Hepatic stellate cell (primary cell): ENCODE measurements around the gene TBC1D1.

Experiments
- DNase-seq: peaks from one replicate; pipeline ENCODE4 v3.0.0; 2011; ENCODE audit warnings: low spot score

Gene TBC1D1

GRCh38 chr4:38078590-38079421 lies 187.9 kb downstream of the TBC1D1 start:
- peak; percentile 76 for DNase-seq

GRCh38 chr4:38080061-38080974 lies 189.4 kb downstream of the TBC1D1 start:
- no peak for DNase-seq

GRCh38 chr4:38082021-38082420 lies 191.1 kb downstream of the TBC1D1 start:
- DNase-seq = no peak

DNA sequence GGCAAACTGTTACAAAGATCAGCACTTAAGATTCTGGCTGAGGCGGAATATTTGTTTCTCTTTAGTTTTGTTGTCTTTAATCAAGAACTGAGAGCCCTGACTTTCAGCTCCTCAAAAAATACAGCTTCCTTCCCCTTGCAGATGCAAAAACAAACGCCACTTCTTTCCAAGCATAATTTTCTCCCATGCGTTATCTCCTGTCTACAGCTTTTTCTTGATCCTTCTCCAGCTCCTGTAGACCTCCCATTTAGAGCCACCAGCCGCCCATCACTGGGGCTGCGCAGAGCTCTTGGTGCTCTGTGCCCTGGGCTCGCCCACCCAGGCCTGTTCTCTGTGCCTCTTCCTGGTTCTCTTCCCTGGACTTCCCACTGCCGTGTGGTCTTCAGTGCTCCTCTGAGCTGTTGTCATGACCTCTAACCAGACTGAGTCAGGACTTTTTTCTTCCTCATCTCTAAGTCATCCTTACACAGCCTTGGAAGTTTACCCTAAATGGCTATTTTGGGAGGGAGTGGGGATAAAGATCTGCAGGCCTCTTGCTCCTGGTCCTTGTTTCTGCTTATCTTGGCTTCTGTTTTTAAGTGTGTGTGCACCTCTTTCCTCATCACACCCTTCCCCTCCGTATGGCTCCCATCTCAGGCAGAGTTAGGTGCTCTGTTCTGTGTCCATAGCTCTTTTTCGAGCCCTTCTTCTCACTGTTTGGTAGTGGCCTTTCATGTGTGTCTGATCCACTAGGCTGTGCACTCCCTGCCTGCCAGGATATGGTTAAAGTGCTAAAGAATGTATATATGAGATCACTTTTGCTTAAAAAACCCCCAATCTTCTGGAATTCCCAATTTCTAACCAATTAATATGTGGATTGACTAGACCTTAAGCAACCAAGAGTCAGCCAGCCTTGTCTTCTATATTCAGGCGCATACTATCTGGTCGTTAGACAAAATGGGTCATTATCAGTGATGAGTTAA lies 191.8 kb downstream of the TBC1D1 start:
- peak; percentile 69 for DNase-seq

DNA sequence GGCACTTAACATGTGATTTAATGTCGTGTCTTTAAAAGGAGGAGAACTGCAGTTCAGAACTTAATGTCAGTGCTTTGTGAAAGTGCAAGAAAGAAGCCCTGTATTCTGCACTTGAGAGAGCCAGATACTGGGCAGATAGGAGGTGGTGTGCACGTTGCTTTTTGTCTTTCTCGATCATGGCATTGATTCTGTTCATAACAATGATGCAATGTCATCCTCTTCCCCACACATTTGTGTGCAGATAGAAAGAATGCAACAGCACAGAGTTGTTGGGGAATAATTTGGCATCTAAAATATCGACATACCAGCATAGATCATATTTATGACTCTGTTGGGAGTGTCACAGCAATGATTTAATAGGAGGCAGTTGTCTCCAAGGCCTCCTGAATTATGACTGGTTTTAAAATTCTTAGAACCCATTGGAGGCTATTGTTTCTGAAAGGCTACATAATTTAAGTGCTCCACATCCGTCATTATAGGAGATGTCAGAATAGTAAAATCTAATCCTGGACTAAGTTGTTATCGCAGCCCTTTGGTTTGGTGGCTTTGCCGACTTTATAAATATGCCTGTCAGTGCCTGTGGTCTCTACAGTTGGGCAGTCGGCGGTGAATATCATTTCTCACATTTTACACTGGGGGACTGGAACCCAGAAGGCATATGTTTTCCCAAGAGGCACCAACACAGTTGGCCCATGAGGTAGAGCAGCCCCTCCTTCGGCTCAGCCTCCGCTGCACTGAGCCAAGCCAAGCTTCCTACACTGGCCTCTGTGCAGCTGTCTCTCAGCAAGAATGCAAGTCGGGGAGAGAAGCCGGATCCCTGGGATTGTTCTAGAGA lies 194.2 kb downstream of the TBC1D1 start:
- no peak for DNase-seq

GRCh38 chr4:38085751-38086150 lies 194.9 kb downstream of the TBC1D1 start:
- DNase-seq = no peak

- DNase-seq = no peak
These were observed 195.4 kb downstream of the TBC1D1 start for GRCh38 chr4:38086151-38086848.

DNA sequence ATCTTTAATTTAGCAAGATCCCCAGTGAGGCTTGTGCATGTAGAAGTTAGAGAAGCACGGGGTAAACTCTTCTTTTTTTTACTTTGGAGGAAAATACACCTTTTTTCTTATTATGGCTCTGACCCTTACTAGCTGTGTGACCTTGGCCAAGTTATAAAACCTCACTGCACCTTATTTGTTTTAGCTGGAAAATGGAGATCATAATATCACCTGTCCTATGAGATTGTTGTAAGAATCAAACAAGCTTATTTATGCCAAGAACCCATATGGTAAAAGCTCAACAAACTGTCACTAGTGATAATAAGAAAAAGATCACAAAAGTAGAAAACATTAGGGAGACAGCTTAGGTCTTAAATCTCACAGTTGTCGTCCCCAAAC lies 196.0 kb downstream of the TBC1D1 start:
- no peak for DNase-seq

DNA sequence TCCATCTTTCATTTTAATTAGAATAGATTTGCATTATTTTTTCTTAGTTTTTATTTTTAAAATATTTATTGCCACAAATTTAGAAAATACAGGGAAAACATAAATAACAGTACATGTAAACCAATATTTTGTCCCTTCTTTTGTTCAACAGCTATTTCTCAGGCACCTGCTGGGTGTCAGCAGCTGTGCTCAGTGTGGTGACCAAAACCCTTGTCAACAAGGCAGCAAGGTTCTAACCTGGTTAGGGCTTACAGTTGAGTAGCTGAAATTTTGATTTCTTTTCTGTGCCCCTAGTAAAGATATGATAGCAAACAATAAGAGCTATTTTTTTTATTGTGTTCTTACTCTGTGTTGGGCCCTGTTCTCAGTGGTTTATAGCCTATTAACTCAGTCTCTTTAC lies 197.4 kb downstream of the TBC1D1 start:
- no peak for DNase-seq

DNA sequence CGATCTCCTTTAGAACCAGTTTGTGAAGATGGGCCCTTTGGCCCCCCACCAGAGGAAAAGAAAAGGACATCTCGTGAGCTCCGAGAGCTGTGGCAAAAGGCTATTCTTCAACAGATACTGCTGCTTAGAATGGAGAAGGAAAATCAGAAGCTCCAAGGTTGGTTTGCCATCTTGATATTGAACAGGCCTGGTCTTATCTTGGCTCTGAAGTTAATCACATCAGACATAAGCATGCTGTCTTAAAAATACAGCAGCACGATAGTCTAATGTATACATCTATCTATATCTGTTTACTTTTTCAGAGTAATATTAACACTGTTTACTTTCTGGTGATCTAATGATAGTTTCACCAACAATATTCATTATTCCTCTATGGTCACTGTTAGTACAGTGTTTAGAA lies 199.1 kb downstream of the TBC1D1 start:
- no peak for DNase-seq

DNA sequence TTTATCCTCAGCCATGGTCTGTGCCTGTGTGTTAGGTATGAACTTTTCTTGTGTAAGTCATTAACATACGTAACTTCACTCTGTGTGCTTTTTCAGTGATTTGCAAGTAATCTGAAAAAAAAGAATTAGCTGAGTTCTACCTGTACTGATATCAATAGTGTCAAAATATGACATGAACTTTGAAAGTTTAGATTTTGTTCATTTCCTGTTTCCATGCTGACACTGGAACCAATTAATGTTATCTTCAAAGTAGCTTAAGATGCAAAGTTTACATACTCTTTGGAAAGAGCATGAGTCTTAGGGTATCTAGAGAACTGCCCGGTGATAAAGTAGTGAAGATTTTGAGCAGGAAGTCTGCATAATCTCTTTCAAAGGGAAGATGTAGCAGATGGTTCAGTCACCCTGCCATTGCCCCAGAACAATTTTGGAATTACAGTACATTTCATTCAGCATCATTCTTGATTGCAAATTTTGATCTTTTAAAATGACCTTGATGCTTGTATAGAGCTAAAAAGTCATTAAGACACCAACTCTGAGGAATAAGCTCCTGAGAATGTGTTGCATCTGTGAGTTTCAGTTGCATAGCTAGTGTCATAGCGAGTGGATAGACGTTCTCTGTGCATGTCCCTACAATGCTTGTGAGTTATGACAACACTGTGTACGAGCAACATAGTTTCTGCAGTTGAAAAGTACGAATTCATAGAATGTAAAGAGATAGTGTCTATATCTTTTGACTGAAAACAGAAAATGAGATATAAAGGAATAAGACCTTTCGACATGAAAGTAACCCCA lies 199.8 kb downstream of the TBC1D1 start:
- no peak for DNase-seq

DNA sequence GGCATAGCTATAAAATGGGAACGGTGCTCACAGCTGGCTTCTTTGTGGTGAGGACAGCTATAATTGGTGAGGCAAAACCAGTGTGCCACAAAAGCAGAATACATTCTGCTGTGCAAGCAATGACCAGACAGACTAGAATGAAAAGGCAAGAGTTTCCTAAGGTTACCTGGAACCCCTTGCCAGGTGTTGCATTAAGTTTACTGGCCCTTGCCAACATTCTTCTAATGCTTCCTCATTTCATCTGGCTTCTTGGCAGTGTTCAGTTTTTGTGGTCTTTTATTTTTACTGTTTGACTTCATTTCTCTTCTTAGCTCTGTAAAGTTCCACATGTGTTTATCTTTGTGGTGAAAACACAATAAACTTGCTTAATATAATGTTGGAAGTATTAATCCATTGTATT lies 200.8 kb downstream of the TBC1D1 start:
- DNase-seq = no peak

- no peak for DNase-seq
These were observed 201.8 kb downstream of the TBC1D1 start for GRCh38 chr4:38092701-38093100.

DNA sequence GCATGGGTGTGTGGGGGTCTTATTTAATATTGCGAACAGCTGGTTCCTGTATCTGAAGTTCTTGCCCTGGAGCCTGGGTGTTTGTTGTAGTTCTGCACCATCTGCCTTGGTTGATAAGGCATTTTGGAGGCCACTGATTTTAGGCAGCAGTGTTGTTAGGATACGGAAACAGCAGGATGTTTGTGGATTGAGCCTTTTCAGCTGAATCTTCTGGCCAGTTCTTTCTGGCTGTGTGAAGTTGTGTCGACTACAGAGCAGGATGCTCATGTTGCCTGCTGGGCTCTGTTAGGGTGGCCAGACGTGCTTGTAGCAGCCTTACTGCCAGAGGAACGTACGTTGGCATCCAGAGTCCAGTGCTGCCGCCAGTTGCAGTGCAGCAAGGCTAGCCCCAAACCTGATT lies 203.5 kb downstream of the TBC1D1 start:
- DNase-seq = no peak

DNA sequence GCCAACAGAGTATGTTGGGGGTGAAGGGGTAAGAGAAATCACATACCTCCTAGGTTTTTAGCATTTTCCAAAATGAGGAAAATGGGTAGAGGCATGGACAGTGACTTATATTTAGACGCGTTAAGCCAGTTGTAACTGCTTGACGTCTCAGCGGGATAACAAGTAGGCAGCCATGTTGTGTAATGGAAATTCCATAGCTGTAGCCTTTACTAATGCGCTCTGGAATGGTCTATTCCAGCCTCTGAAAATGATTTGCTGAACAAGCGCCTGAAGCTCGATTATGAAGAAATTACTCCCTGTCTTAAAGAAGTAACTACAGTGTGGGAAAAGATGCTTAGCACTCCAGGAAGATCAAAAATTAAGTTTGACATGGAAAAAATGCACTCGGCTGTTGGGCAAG lies 204.8 kb downstream of the TBC1D1 start:
- no peak for DNase-seq

- DNase-seq = no peak
These were observed 206.9 kb downstream of the TBC1D1 start for GRCh38 chr4:38097818-38098217.

DNA sequence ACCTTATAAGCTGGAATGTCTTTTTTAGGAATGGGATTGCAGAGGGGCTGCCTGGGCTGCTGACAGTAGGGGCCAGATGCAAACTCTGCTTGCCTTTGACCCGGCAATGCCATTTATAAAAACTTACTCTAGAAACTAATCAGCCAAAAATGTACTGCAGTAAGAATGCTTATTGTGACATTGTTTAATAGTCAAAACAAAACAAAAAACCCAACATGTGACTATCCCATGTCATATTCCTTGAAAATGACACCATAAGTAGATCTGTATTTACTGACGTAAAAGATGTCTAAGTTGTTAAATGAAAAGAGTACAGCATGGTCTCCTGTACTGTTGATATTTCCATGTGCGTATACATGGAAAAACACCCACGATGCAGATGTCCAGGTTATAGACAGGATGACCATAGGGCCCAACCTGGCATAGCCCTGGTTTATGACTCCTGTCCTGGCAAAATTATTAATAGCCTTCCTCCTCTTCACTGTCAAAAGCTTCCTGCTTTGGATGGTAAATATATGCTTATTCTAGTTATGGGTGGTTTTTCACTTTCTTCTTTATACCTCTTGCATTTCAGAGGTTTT lies 208.2 kb downstream of the TBC1D1 start:
- DNase-seq = no peak

DNA sequence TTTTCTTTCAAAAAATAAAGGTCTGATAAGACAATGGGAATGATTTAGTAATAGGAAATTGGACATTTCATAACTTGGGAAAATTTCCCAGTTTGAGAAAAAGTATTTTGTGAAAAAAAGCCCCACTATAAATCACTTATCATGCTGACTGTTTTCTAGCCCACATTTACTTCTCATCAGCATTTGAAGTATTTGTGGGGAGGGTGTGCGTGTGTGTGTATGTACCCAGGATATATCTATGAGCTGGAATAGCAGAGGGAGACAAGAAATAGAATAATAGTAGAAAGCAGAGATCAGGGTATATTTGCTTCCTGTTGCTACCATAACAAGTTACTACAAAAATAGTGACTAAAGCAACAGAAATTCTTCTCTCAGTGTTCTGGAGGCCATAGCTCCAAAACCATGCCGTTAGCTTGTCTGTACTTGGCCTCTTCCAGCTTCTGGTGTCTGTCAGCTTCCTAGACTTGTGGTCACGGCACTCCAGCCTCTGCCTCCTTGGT lies 209.1 kb downstream of the TBC1D1 start:
- DNase-seq = peak; percentile 73
